ENCODE results near the gene BMP7.

BMP7 gene

GRCh38 chr20:57190536-57191264 lies 75.7 kb downstream of the BMP7 start:
- no peak for DNase-seq (ENCODE audit: low read depth)

GRCh38 chr20:57189713-57190112 lies 76.7 kb downstream of the BMP7 start:
- no peak for DNase-seq (ENCODE audit: low read depth)

GRCh38 chr20:57188576-57189079 lies 77.8 kb downstream of the BMP7 start:
- no peak for DNase-seq (ENCODE audit: low read depth)

GRCh38 chr20:57188056-57188455 lies 78.4 kb downstream of the BMP7 start:
- no peak for DNase-seq (ENCODE audit: low read depth)

- no peak for DNase-seq (ENCODE audit: low read depth)
Observed at GRCh38 chr20:57187068-57187634, 79.3 kb downstream of the BMP7 start.

- DNase-seq (ENCODE audit: low read depth) = no peak
Observed at GRCh38 chr20:57186192-57186591, 80.2 kb downstream of the BMP7 start.

GRCh38 chr20:57185188-57185743 lies 81.2 kb downstream of the BMP7 start:
- DNase-seq (ENCODE audit: low read depth) = no peak

GRCh38 chr20:57183457-57184009 lies 82.9 kb downstream of the BMP7 start:
- no peak for DNase-seq (ENCODE audit: low read depth)

- DNase-seq (ENCODE audit: low read depth) = no peak
Observed at GRCh38 chr20:57181639-57182038, 84.8 kb downstream of the BMP7 start.

- no peak for DNase-seq (ENCODE audit: low read depth)
Observed at GRCh38 chr20:57180954-57181353, 85.5 kb downstream of the BMP7 start.

GRCh38 chr20:57180387-57180786 lies 86.1 kb downstream of the BMP7 start:
- DNase-seq (ENCODE audit: low read depth) = no peak

- no peak for DNase-seq (ENCODE audit: low read depth)
Observed at GRCh38 chr20:57179265-57179664, 87.2 kb downstream of the BMP7 start.

- no peak for DNase-seq (ENCODE audit: low read depth)
Observed at GRCh38 chr20:57178582-57179111, 87.8 kb downstream of the BMP7 start.

- DNase-seq (ENCODE audit: low read depth) = no peak
Observed at GRCh38 chr20:57177636-57178280, 88.7 kb downstream of the BMP7 start.

GRCh38 chr20:57176842-57177241 lies 89.6 kb downstream of the BMP7 start:
- no peak for DNase-seq (ENCODE audit: low read depth)

GRCh38 chr20:57175397-57176010 lies 90.9 kb downstream of the BMP7 start:
- DNase-seq (ENCODE audit: low read depth) = no peak

GRCh38 chr20:57174737-57175136 lies 91.7 kb downstream of the BMP7 start:
- DNase-seq (ENCODE audit: low read depth) = no peak

GRCh38 chr20:57173986-57174385 lies 92.5 kb downstream of the BMP7 start:
- no peak for DNase-seq (ENCODE audit: low read depth)

GRCh38 chr20:57173041-57173440 lies 93.4 kb downstream of the BMP7 start:
- DNase-seq (ENCODE audit: low read depth) = no peak

- no peak for DNase-seq (ENCODE audit: low read depth)
Observed at GRCh38 chr20:57170343-57170742, 96.1 kb downstream of the BMP7 start.

GRCh38 chr20:57169162-57169561 lies 97.3 kb downstream of the BMP7 start:
- no peak for DNase-seq (ENCODE audit: low read depth)

Measured in activated T-helper 1 cell treated with Interleukin-2 at 50 U/mL for 16 hours (primary cell).